ENCODE data around the gene LRMDA. TPM values are rescaled to one million over a fixed set of nuclear protein-coding genes. Genes with fewer than 3 reads are reported as not detected.

LRMDA gene
- total RNA-seq, 4 donors from 2014 or later, result 1.4 to 23.1 (median 3.6) TPM

DNA sequence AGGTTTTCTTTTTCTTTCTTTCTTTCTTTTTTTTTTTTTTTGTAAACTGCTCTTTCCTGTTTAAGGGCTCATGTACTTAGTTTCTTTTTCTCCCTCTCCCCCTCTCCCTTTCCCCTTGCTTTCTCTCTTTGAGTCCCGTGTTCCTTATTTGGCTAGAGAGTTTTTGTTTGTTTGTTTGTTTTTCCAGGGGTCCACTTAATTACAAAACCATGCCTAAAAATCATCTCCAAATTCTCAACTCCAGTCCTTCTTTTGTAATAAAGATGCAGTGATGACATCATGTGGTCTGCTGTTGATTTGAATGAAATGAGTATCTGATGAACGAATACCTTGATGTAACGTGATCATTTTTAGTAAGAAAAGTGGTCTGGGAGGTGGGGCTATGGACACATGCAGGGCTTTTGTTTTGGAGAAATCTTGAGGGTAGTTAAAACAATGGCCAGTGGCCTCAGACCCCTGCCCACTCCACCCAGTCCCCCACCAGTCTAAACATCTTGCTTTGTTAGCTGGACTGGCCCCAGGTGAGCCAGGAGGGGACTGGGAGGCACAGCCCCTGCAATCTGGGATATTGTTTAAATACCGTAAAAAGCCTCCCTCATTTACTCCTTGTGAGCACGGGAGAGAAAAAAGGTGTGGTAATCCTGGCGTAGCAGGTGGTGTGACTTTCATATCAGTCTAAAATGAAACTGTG is 165.7 kb downstream of the LRMDA start:
- Histone ChIP-seq H3K36me3 (no peaks in the 10 kb centered on the region), H3K4me1 (no peaks in the 10 kb centered on the region), H3K9me3 (no peaks in the 10 kb centered on the region), H3K27me3 (no peaks in the 10 kb centered on the region), H3K4me3 (no peak overlapping the region), H3K27ac (no peak overlapping the region)
- DNase-seq, result no peak
- TF ChIP-seq POLR2A (IDR thresholded peaks at IDR 0.05), result no peak
- TF ChIP-seq, protein P1, sequence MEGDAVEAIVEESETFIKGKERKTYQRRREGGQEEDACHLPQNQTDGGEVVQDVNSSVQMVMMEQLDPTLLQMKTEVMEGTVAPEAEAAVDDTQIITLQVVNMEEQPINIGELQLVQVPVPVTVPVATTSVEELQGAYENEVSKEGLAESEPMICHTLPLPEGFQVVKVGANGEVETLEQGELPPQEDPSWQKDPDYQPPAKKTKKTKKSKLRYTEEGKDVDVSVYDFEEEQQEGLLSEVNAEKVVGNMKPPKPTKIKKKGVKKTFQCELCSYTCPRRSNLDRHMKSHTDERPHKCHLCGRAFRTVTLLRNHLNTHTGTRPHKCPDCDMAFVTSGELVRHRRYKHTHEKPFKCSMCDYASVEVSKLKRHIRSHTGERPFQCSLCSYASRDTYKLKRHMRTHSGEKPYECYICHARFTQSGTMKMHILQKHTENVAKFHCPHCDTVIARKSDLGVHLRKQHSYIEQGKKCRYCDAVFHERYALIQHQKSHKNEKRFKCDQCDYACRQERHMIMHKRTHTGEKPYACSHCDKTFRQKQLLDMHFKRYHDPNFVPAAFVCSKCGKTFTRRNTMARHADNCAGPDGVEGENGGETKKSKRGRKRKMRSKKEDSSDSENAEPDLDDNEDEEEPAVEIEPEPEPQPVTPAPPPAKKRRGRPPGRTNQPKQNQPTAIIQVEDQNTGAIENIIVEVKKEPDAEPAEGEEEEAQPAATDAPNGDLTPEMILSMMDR (IDR thresholded peaks at IDR 0.05), result no peak

DNA sequence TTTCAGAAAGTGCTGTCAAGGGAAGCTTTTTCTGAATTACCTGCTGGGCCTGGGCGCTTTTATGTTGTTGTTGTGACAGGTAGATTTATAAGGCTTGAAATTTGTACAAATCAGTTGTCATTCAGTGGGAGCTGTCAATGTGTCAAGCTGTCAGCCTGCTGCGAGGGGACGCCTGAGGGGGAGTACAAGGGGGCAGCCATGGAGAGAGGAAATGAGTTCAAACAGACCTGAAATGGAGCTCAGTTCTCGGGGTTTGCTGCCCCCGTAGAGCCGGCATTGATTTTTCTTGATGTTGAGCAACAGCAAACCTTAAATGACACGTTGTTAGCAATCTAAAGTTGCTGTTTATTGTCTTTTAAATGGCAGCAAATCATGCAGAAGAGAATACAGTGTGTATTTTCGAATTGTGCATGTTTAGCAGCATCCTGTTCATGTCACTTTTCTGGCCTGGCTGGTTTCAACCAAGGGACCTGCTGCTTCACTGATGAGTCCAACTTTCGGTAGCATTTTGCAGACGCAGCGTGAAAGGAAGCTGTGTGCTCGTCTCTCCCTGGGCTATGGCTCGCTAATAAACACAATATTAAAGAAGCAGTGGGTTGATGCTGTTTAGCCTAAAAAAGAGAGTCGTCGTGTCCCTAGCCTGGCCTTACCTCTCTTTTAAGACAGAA is 166.5 kb downstream of the LRMDA start:
- no peak overlapping the region for H3K27ac ChIP-seq
- TF ChIP-seq, protein P1 (IDR thresholded peaks at IDR 0.05), result no peak
- no peak for TF ChIP-seq POLR2A (IDR thresholded peaks at IDR 0.05)
- no peak overlapping the region for H3K4me3 ChIP-seq
- H3K27me3 ChIP-seq, result no peaks in the 10 kb centered on the region
- no peak for DNase-seq
- H3K4me1 ChIP-seq, result no peaks in the 10 kb centered on the region
- no peaks in the 10 kb centered on the region for H3K36me3 ChIP-seq
- no peaks in the 10 kb centered on the region for H3K9me3 ChIP-seq

DNA sequence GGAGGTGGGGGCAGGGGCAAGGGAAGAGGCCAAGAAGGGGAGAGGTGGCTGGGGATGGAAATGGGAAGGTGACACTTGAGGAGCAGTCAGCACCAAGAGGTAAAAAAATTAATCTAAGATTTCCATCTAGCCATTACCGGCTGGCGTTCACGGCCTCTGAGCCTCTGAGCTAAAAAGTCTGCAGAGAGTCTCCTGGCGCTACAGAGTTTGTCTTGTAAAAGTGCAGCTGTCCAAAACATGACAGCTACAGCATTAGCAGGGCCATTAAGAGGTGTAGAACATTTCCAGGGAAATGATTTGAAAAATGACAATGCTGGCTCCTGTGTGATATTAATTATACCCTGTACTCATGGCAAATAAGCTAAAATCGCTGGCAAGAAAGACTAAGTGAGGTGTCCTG is 167.6 kb downstream of the LRMDA start:
- Histone ChIP-seq H3K27me3 (no peaks in the 10 kb centered on the region), H3K4me3 (no peak overlapping the region), H3K27ac (no peak overlapping the region), H3K36me3 (no peaks in the 10 kb centered on the region), H3K9me3 (no peaks in the 10 kb centered on the region), H3K4me1 (no peaks in the 10 kb centered on the region)
- TF ChIP-seq, protein P1 (IDR thresholded peaks at IDR 0.05), result no peak
- TF ChIP-seq POLR2A (IDR thresholded peaks at IDR 0.05), result no peak
- DNase-seq, result no peak

DNA sequence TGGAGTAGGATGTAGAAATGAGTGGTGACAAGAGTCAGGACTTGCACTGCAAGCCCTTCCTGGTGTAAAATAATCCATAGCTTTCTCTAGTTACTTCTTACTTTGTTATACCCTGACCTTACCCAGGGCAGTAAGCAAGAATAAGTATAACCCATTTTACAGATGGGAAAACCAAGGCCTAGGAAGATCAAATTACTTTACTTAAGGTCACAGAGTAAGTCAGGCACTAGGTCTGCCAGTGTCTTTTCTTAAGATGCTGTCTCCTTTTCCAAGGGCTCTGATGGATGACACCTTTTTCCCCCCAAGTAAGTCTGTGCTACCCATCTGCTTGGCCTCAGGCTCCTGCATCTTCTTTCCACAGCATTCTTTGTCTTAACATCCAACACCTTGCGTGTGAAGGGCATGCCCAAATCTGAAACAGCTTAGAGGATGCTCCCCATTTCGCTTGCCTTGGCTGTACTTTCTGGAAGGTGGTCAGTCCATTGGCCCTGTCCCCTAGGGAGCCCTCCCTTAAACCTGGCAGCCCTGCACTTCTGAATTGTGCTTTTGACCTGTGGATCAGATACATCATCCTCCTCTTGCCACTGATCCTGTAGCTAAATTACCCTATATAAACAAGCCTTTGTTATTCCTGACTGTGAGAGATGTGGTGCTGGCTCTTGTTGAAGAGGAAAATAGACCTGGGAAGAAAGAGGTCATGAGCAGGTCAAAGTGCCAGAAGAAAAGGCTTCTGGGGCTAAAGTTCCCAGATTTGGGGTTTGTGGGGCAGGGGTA is 168.6 kb downstream of the LRMDA start:
- Histone ChIP-seq H3K9me3 (no peaks in the 10 kb centered on the region), H3K36me3 (no peaks in the 10 kb centered on the region), H3K4me3 (no peak overlapping the region), H3K27me3 (no peaks in the 10 kb centered on the region), H3K27ac (no peak overlapping the region), H3K4me1 (no peaks in the 10 kb centered on the region)
- DNase-seq, result no peak
- TF ChIP-seq POLR2A (IDR thresholded peaks at IDR 0.05), result no peak
- TF ChIP-seq, protein P1 (IDR thresholded peaks at IDR 0.05), result no peak

DNA sequence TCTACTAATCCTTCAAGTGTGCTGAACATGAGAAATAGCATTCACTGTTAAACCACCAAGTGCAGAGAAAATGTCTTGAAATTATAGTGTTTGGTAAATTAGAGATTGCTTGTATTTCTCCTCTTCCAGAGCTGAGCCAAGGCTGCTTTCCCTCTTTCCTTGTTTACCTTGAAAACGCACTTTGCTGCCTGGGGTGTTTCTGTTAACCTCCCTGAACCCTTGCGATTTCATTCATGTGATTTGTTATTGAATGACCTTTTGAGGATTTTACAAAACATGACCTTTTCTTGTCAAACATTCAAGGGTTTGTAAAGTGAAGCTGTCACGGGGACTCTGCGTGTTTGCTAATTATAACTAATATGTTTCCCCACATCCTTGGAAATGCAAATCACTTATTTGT is 169.4 kb downstream of the LRMDA start:
- TF ChIP-seq POLR2A (IDR thresholded peaks at IDR 0.05), result no peak
- TF ChIP-seq, protein P1 (IDR thresholded peaks at IDR 0.05), result no peak
- no peak overlapping the region for H3K27ac ChIP-seq
- H3K4me1 ChIP-seq, result no peaks in the 10 kb centered on the region
- H3K36me3 ChIP-seq, result no peaks in the 10 kb centered on the region
- H3K4me3 ChIP-seq, result no peak overlapping the region
- DNase-seq, result no peak
- no peaks in the 10 kb centered on the region for H3K27me3 ChIP-seq
- no peaks in the 10 kb centered on the region for H3K9me3 ChIP-seq
